ENCODE data around the gene MAVS.
"Not testable (repeated sequence)": the region's sequence is repeated elsewhere in the genome, so short reads cannot be mapped to it uniquely, and the experiment has no call there.

Gene MAVS

DNA sequence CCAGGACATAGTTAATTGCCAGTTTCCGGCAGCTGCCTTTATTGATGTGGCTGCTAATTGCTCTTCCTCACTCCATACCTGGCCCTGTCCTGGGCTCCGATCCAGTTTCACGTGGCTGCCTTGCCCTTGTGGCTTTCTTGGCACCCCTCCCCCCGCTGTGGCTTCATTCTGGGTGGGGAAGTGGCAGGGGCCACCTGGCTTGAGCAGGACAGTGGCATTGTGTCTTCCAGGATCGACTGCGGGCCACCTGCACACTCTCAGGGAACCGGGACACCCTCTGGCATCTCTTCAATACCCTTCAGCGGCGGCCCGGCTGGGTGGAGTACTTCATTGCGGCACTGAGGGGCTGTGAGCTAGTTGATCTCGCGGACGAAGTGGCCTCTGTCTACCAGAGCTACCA lies 10.8 kb downstream of the MAVS start:
- no peak for DNase-seq

DNA sequence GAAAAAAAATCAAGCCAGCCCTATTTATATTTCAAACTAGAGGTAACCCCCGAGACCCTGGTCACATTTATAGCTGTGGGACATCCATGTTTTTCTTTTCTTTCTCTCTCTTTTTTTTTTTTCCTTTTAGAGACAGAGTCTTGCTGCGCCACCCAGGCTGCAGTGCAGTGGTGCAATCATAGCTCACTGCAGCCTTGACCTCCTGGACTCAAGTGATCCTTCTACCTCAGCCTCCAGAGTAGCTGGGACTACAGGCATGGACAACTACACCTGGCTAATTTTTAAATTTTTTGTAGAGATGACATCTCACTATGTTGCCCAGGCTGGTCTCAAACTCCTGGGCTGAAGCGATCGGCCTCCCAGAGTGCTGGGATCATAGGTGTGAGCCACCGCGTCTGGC lies 12.1 kb downstream of the MAVS start:
- no peak for DNase-seq

DNA sequence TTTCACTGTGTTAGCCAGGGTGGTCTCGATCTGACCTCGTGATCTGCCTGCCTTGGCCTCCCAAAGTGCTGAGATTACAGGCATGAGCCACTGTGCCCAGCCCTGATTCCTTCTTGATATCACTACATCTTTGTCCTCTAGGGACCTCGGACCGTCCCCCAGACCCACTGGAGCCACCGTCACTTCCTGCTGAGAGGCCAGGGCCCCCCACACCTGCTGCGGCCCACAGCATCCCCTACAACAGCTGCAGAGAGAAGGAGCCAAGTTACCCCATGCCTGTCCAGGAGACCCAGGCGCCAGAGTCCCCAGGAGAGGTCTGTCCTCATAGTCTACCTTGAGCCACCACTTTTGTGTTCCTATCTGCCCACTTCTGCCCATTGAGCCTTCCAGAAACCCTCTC lies 14.6 kb downstream of the MAVS start:
- no peak for DNase-seq

DNA sequence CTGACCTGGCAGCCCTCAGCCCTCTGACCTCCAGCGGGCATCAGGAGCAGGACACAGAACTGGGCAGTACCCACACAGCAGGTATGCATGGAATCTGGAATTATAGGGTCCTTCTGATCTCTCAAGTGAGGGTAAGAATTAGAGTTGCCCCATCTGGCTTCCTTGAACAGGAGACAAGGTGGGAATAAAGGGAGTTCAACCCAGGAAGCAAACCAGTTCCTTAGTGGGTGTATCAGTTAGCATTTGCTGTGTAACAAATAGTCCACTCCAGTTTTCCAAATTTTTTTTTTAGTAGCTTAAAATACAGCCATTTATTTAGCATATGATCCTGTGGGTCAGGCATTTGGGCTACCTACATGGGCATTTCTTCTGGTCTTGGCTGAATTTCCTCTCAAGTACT lies 15.7 kb downstream of the MAVS start:
- DNase-seq, result no peak

DNA sequence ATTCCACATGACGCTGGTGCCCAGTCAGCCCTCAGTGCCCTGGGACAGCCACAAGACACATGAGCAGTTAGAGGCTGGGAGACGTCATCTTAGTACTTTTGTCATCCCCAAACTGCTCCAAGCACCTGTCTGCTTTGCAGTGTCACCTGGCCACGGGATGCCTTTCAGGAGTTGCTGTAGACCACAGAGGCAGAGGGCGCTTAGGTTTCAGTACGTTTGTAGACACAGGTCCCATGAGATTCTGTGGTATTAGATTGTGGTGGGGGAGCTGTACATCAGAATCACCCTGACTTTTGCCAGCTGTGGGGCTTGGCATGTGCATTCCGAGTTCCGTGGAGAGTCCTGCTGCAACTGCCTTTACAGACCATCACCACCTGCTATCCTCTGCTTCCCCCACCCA lies 16.7 kb downstream of the MAVS start:
- DNase-seq, result no peak

DNA sequence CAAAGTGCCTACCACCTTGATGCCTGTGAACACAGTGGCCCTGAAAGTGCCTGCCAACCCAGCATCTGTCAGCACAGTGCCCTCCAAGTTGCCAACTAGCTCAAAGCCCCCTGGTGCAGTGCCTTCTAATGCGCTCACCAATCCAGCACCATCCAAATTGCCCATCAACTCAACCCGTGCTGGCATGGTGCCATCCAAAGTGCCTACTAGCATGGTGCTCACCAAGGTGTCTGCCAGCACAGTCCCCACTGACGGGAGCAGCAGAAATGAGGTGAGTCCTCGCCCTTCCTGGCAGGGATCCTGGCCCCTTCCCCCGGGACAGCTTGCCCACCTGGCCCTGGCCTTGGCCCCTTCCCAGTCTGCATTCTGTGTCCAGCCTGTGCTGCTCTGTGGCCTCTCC lies 17.9 kb downstream of the MAVS start:
- no peak for DNase-seq

DNA sequence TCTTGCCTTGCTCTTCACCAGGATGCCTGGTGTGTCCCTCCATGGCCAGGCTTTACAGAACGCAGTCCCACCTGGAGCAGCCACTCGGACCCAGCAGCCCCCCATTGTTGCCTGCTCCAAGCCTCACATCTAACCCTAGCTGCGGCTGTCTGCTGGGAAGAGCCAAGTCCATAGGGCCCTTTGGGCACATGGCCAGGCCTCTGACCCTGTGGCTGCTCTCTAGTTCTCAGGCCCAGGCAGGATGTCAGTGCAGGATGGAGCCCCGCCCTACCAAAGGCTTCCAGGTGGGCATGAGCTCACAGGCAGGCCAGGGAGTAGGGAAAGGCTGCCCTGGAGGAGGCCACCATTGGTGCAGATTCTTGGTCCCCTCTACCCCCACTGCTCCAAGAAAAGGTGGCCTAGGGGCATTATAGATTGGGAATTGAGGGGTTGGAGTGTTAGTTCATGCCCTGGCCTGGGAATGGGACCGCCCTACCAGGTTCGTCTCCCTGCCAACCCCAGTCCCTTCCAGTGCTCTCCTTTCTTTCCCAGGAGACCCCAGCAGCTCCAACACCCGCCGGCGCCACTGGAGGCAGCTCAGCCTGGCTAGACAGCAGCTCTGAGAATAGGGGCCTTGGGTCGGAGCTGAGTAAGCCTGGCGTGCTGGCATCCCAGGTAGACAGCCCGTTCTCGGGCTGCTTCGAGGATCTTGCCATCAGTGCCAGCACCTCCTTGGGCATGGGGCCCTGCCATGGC lies 18.7 kb downstream of the MAVS start:
- no peak for DNase-seq

DNA sequence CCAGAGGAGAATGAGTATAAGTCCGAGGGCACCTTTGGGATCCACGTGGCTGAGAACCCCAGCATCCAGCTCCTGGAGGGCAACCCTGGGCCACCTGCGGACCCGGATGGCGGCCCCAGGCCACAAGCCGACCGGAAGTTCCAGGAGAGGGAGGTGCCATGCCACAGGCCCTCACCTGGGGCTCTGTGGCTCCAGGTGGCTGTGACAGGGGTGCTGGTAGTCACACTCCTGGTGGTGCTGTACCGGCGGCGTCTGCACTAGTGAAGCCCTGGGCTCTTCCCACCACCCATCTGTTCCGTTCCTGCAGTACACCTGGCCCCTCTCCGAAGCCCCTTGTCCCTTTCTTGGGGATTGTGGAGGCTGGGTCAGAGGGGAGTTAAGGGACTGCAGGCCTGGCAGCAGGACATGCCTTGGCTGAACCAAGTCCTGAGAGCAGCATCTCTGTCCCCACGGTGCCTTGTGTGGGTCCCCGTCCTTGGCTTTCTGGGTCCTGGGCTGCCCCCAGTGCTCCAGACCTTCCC lies 19.3 kb downstream of the MAVS start:
- no peak for DNase-seq

DNA sequence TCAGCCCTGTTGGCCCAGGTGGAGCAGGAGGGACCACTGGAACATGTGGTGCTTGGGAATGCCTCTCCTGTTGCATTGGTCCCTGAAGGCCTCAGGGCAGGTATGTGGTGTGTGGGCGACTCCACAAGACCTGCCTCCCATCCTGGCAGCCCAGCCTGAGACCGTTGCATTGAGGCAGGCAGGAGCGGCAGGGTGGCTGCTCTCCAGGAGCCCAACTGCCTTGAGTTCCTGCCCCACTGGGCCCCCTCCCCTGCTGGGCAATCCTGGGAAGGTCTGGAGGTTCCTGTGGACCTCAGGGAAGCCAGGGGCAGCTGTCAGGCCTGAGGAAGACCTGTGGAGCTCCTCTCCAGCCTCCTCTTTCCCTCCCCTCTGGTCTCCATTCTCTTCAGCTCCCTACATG lies 19.8 kb downstream of the MAVS start:
- no peak for DNase-seq

DNA sequence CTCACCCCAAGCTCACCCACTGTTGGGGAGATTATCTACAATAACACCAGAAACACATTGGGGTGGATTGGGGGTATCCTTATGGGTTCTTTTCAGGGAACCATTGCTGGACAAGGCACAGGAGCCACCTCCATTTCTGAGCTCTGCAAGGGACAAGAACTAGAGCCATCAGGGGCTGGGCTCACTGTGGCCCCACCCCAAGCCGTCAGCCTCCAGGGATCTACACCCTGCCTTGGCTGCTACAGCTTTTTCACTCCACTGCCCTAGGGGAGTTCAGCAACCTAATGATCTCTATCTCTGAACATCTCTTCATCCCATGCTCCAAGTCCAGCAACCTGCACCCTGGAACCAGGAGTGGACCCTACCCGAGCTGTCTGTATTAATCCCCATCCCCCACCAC lies 21.2 kb downstream of the MAVS start:
- no peak for DNase-seq

DNA sequence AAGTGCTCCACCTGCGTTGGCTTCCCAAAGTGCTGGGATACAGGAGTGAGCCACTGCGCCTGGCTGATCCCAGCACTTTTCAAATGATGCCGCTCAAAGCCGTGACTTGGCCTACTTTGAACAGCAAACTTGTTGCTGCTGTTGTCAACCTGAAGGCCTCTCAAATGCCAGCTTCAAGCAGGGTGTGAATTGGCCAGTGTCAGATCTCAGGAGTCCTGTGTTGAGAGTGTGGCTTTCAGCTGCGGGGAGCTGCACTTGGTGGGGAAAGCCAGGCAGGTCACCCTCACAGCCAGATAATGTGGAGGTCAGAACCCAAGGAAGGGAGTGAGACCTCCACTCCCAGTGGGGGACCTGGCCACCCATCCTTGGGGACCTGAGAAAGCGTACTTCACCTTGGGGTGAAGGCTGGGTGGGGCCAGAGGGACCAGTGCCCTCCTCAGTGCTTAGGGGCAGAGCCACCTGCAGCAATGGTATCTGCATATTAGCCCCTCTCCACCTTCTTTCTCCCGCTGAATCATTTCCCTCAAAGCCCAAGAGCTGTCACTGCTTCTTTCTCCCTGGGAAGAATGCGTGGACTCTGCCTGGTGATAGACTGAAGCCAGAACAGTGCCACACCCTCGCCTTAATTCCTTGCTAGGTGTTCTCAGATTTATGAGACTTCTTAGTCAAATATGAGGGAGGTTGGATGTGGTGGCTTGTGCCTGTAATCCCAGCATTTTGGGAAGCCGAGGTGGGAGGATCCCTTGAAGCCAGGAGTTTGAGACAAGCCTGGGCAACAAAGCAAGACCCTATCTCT lies 23.4 kb downstream of the MAVS start:
- no peak for DNase-seq

DNA sequence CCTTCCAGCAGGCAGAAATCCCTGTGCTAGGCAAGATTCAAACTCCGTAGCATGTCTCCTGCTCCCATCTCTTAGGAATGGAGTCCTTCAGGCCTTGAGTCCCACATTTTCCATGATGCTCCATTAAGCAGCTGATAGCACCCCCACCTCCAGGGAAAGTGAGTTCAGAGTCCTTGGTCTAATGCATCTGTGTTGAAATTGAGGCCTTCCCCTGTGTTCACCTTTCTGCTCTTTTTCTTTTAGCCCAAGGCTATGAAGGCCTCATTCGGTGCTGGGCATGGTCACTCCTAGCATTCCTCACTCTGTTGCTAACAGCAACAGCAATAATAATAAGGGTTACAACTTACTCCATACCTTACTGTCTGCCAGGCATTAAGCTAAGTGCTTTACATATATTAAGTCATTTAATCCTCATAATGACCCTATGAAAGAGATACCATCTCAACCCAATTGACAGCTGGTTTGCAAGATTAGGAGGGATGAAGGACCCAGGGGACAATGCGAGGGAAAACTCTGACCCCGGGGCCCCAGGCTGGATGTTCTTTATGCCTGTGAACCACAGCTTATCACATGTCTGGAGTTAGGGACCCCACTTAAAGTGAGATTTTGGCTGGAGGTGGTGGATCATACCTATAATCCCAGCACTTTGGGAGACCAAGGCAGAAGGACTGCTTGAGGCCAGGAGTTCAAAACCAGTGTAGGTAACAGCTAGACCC lies 25.1 kb downstream of the MAVS start:
- no peak for DNase-seq

DNA sequence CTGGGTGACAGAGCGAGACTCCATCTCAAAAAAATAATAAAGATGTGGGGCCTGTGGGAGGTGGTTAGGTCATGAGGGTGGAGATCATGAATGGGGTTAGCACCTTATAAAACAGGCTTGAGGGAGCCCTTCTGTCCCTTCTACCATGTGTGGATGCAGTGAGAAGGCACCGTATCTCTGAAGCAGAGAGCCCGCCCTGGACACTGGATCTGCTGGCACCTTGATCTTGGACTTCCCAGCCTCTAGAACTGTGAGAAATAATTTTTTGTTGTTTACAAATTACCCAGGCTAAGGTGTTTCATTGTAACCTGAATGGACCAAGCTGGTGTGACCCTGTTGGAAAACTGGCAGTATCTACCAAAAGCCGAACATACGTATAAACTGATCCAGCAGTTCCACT lies 26.9 kb downstream of the MAVS start:
- no peak for DNase-seq

DNA sequence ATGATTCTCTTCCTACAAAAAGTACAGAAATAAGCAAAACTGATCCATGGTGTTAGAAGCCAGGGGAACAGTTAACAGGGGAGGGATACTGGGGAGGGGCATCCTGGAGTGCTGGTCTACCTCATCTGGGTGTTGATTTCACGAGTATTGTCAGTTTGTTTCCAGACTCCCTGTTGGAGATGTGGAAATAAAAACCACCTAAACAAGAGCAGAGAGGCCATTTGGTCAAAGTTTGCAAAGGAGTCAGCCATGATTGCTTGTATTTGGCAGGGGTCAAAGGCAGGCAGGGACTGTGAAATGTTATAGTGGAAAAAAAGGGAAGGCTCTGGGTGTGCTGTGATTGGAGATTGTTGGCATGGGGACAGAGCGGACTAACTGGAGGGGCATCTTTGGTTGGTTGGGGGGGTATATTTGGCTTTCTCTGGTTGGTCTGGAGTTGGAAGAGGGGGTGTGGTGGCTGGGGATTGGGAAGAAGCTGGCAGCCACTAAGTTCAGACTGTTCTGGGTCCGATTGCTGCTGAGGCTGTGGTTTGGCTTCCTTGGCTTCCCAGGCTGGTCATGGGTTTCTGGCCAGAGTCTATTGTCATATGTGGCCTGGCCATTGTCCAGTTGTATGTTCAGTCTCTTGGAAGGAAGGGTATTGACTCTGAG lies 27.7 kb downstream of the MAVS start:
- no peak for DNase-seq

DNA sequence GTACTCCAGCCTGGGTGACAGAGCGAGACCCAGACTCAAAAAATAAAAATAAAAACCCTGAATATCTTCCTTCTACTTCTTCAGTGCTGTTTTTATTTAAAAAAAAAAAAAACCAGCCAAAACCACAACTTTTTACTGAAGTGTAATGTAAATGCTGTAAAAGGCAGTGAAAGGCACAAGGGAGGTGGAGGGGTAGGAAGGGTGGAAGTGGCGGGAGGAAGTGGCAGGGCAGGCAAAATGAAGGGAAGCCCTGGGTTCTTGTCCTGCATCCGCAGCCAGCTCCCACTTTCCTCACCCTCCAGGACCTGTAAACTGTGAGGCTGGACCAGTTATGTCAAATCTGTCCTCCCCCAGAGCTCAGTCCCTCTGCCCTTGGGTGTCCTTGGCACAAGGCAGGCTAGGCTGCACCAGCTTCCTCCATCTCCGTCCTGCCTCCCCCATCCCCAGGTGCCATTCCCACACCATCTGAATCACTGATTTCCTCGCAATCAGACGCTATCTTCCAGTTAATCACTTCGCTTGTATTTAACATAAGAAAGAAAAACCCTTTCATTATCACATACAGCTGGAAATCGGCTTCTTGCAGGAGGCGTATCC lies 28.8 kb downstream of the MAVS start:
- DNase-seq, result no peak

DNA sequence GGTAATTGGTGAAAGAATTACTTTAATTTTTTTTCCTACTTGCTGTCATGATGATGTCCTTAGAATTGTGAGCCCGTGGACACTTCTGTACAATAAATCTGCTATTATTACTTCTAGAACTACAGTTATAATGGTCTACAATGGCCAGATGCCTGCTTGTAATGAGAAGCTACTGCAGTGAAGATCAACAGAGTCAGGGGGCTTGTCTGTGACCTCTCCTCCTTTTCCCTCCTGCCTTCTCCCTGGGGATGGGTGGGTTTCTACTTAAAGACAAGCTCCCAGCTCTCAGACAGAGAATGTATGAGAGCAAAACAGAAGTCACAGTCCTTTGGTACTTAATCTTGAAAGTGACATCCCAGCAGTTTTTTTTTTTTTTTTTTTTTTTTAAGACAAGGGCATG lies 29.4 kb downstream of the MAVS start:
- DNase-seq, result no peak

DNA sequence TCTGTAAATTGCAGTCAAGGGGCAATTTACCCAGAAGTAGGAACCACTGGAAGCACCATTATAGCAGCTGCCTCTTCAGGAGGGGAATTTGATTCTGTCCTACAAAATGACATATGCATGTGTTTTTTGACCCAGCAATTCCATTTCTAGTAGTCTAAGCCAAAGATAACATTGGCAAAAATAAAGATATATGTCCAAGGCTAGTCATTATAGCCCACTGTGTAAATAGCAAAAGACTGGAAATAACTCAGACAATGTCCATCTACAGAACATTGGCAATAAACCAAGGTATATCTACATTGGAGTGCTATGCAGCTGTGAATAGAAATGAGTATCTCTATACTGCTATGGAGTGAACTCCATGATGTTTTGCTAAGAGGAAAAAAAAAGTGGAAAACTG lies 30.0 kb downstream of the MAVS start:
- DNase-seq, result no peak

DNA sequence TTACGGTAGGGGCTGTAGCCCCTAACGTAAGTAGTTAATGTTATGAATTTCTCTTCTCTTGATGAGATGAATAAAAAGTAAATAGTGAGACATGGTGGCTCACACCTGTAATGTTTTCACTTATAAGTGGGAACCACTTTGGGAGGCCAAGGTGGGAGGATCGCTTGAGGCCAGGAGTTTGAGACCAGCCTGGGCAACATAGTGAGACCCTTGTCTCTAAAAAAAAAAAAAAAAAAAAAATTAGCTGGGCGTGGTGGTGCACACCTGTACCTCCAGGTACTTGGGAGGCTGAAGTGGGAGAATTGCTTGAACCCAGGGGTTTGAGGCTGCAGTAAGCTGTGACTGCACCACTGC lies 32.3 kb downstream of the MAVS start:
- not testable (repeated sequence) for DNase-seq

DNA sequence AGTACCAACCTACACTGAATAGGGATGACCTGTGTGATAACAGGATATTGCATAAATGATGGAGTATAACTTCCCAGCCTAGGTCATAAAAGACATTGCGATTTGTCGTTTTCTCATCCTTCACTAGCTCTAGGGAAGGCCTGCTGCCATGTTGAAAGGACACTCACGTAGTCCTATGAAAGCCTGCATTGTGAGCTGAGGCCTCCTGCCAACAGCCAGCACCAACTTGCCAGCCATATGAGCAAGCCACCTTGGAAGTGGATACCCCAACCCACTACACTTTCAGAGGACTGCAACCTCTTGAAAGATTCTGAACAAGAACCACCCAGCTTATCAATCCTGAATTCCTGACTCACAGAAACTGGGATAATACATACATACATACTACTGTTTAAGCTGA lies 39.1 kb downstream of the MAVS start:
- DNase-seq, result no peak

DNA sequence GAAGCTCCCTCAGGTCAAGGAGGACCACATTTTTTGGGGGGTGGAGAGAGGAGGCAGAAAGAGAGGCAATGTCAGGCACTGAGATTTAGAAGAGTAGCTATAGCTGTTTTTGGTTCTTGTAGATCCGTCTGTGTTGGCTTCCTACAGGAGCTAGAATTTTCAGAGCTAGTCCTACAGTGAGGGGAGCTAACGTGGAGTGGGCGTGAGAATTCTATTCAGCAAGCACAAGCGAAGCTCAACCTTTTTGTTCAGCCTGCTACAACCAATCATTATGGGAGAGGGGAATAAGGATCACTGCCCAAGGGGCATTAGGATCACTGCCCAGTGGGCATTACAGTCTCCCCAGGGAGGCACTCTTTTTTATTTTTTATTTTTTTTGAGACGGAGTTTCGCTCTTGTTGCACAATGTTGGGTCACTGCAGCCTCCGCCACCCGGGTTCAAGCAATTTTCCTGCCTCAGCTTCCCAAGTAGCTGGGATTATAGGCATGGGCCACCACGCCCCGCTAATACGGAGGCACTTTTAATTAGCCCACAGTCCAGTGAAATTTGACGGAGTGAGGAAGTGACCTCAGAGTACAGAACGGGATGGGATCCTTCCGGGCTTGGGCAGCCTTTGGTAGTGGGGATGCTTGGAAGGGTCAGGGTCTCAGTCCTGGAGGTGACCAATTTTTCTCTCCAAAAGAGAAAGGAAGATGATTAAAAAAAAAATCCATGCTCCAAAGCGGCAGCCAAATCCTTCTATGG lies 41.4 kb downstream of the MAVS start:
- DNase-seq, result peak; percentile 47

DNA sequence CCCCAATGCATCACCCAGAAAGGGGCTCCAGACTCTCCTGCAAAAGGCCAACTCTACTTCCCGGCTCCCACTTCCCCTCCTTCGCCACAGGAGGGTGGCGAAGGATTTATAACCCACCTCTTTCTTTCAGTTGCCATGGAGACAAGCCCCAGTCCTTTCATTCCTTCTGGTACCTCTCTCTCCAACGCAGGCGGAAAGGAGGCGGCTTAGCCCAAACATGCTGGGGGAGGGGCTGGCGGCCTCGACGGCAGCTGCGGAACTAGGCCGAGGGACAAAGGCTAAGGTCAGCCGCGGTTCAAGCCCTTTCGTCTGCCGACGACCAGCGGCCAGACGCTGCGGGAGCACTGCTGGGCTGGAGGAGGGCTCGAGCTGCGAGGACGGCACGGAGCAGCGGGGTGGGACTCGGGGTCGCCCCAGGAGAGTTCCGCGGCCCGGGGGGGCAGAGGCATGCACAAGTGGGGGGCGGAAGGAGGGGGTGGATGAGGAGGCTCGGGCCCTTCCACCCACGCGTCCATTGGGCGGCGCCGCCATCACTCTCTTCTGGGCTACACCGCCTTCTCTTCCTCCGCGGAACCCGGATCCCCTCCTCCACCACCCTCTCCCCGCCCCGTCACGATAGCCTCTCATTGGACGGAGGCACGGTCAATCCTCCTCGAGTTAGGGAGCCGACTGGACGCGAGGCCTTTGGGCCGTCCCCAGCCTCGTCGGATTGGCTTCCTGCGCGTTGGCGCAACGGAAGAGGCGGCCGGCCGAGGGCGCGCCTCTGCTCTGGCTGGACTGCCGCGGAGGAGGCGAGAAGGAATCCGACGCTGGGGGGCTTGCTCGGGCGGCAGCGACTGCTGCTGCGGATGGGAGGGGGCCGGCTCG lies 42.2 kb downstream of the MAVS start, which contains the start of gene PANK2:
Gene PANK2 (plus strand): TSS at position 766 of the 867 bp plus-strand sequence.
- DNase-seq, result peak; percentile 99
